IMR-90 (cell line): ENCODE measurements around the gene COMMD1.

Experiments
- BHLHE40 ChIP-seq: fragments of 150-350 bp; IDR thresholded peaks from 2 replicates; pipeline ENCODE4 v1.6.1; 2016; ENCODE audit warnings: mild to moderate bottlenecking, low read depth, low read length
- CEBPB ChIP-seq: IDR thresholded peaks from 2 replicates; pipeline ENCODE4 v1.6.1; 2012; ENCODE audit warnings: low read depth, low read length, improper control_type of control experiment
- CHD1 ChIP-seq: IDR thresholded peaks from 2 replicates; pipeline ENCODE4 v1.6.1; 2012; ENCODE audit warnings: low read depth, low read length, improper control_type of control experiment
- CTCF ChIP-seq: conservative IDR thresholded peaks from 2 replicates; pipeline ENCODE4 v1.5.1; 2012; ENCODE audit warnings: mild to moderate bottlenecking, low read depth, low read length, improper control_type of control experiment
- FOS ChIP-seq: fragments of 150-350 bp; IDR thresholded peaks from 2 replicates; pipeline ENCODE4 v1.6.1; 2016; ENCODE audit warnings: low read depth, low read length
- MAZ ChIP-seq: IDR thresholded peaks from 2 replicates; pipeline ENCODE4 v1.6.1; 2012; ENCODE audit warnings: low read depth, mild to moderate bottlenecking, low read length, improper control_type of control experiment, moderate library complexity, borderline replicate concordance
- MXI1 ChIP-seq: IDR thresholded peaks from 2 replicates; pipeline ENCODE4 v1.6.1; 2012; ENCODE audit warnings: low read depth, mild to moderate bottlenecking, low read length, moderate library complexity, borderline replicate concordance
- POLR2A ChIP-seq: IDR thresholded peaks from 2 replicates; pipeline ENCODE4 v1.6.1; 2012; ENCODE audit warnings: mild to moderate bottlenecking, low read depth, low read length
- RAD21 ChIP-seq: IDR thresholded peaks from 2 replicates; pipeline ENCODE4 v1.6.1; 2012; ENCODE audit warnings: low read length, improper control_type of control experiment
- RCOR1 ChIP-seq: IDR thresholded peaks from 2 replicates; pipeline ENCODE4 v1.6.1; 2012; ENCODE audit warnings: mild to moderate bottlenecking, low read length, improper control_type of control experiment; ENCODE audit not compliant: insufficient replicate concordance
- SMC3 ChIP-seq: fragments of 150-350 bp; IDR thresholded peaks from 2 replicates; pipeline ENCODE4 v1.6.1; 2016; ENCODE audit warnings: low read depth, mild to moderate bottlenecking, antibody characterized with exemption, low read length, moderate library complexity
- TF ChIP-seq, protein P1 (sequence below): fragments of 150-350 bp; IDR thresholded peaks from 2 replicates; pipeline ENCODE4 v1.6.1; 2017; ENCODE audit warnings: mild to moderate bottlenecking, antibody characterized with exemption, low read length, low read depth

GRCh38 chr2:61951881-61952280 lies 46.4 kb downstream of the COMMD1 start:
- TF ChIP-seq CTCF, result no peak
- TF ChIP-seq POLR2A, result no peak
- no peak for TF ChIP-seq RAD21
- no peak for TF ChIP-seq MAZ
- TF ChIP-seq SMC3, result no peak
- TF ChIP-seq, protein P1, sequence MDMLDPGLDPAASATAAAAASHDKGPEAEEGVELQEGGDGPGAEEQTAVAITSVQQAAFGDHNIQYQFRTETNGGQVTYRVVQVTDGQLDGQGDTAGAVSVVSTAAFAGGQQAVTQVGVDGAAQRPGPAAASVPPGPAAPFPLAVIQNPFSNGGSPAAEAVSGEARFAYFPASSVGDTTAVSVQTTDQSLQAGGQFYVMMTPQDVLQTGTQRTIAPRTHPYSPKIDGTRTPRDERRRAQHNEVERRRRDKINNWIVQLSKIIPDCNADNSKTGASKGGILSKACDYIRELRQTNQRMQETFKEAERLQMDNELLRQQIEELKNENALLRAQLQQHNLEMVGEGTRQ, result no peak
- TF ChIP-seq BHLHE40, result no peak
- TF ChIP-seq RCOR1, result no peak
- TF ChIP-seq CHD1, result no peak
- TF ChIP-seq CEBPB, result no peak
- TF ChIP-seq MXI1, result no peak
- TF ChIP-seq FOS, result no peak
